OCI-LY1 (cell line): ENCODE data around the gene TESK2.

ENCODE experiments used
- H2AFZ ChIP-seq: fragments of 200-600 bp; sonication (generic), shearing (Covaris generic); 2 replicates; pipeline ENCODE4 v1.6.0; 2014; ENCODE audit warnings: antibody characterized with exemption, mild to moderate bottlenecking, low read length
- H3F3A ChIP-seq: fragments of 200-600 bp; sonication (generic), shearing (Covaris generic); 2 replicates; pipeline ENCODE4 v1.6.0; 2014; ENCODE audit warnings: mild to moderate bottlenecking, antibody characterized with exemption, low read length, moderate library complexity; ENCODE audit not compliant: insufficient read depth
- H3K27ac ChIP-seq: fragments of 200-600 bp; sonication (generic); 2 replicates; pipeline ENCODE4 v1.5.1; 2014; ENCODE audit warnings: low read length, mixed run types, mild to moderate bottlenecking, low read depth; ENCODE audit not compliant: poor library complexity, severe bottlenecking
- H3K27me3 ChIP-seq: fragments of 200-600 bp; sonication (generic); 2 replicates; pipeline ENCODE4 v1.6.0; 2014; ENCODE audit warnings: antibody characterized with exemption, mild to moderate bottlenecking, low read length, moderate library complexity; ENCODE audit not compliant: insufficient read depth
- H3K36me3 ChIP-seq: fragments of 200-600 bp; sonication (generic); 2 replicates; pipeline ENCODE4 v1.6.1; 2014; ENCODE audit warnings: mild to moderate bottlenecking, antibody characterized with exemption, low read length, moderate library complexity, mixed read lengths; ENCODE audit not compliant: insufficient read depth
- H3K4me1 ChIP-seq: fragments of 200-600 bp; sonication (generic); 2 replicates; pipeline ENCODE4 v1.5.1; 2014; ENCODE audit warnings: mild to moderate bottlenecking, low read length, moderate library complexity; ENCODE audit not compliant: insufficient read depth, severe bottlenecking
- H3K4me2 ChIP-seq: fragments of 200-600 bp; sonication (generic), shearing (Covaris generic); 2 replicates; pipeline ENCODE4 v1.6.1; 2014; ENCODE audit warnings: low read length
- H3K4me3 ChIP-seq: fragments of 200-600 bp; sonication (generic); 2 replicates; pipeline ENCODE4 v1.5.1; 2014; ENCODE audit warnings: low read length, low read depth, mild to moderate bottlenecking, mixed read lengths; ENCODE audit not compliant: poor library complexity, severe bottlenecking
- H3K79me2 ChIP-seq: fragments of 200-600 bp; shearing (Covaris generic); 2 replicates; pipeline ENCODE4 v1.6.1; 2016; ENCODE audit warnings: mixed run types, low read length, mixed read lengths; ENCODE audit not compliant: insufficient read depth
- H3K9ac ChIP-seq: fragments of 200-600 bp; sonication (generic), shearing (Covaris generic); 2 replicates; pipeline ENCODE4 v1.6.1; 2014; ENCODE audit warnings: mild to moderate bottlenecking, low read length, mixed read lengths
- H3K9me2 ChIP-seq: fragments of 200-600 bp; sonication (generic), shearing (Covaris generic); 2 replicates; pipeline ENCODE4 v1.6.1; 2014; ENCODE audit warnings: low read depth, mild to moderate bottlenecking, low read length, mixed read lengths
- H3K9me3 ChIP-seq: fragments of 200-600 bp; shearing (Covaris generic); 2 replicates; pipeline ENCODE4 v1.6.1; 2014; ENCODE audit warnings: low read length, mixed read lengths
- H4K20me1 ChIP-seq: fragments of 200-600 bp; sonication (generic), shearing (Covaris generic); 2 replicates; pipeline ENCODE4 v1.6.0; 2016; ENCODE audit warnings: mild to moderate bottlenecking, low read length; ENCODE audit not compliant: insufficient read depth
- CTCF ChIP-seq: fragments of 200-600 bp; sonication (generic), shearing (Covaris generic); IDR thresholded peaks from 2 replicates; pipeline ENCODE4 v1.5.1; 2017; ENCODE audit warnings: mild to moderate bottlenecking, antibody characterized with exemption, low read length, moderate library complexity, mixed read lengths
- EZH2 ChIP-seq: fragments of 200-600 bp; sonication (generic), shearing (Covaris generic); IDR thresholded peaks from 2 replicates; pipeline ENCODE4 v1.8.0; 2017; ENCODE audit warnings: borderline replicate concordance, mixed run types, mild to moderate bottlenecking, antibody characterized with exemption, low read length, moderate library complexity, mixed read lengths

The TESK2 gene

GRCh38 chr1:45325851-45326506, 165.0 kb downstream of the TESK2 start:
- Histone ChIP-seq H4K20me1 (no peaks in the 10 kb centered on the region), H3K27ac (no peak overlapping the region), H3K4me1 (peaks cover 26% of the 10 kb centered on the region), H2AFZ (no peak overlapping the region), H3K4me2 (peak overlapping the region; percentile 80), H3K4me3 (peak overlapping the region; percentile 66), H3K36me3 (peaks cover 17% of the 10 kb centered on the region; the same call in 1 of the 2 replicates), H3K27me3 (no peaks in the 10 kb centered on the region), H3K9me3 (no peaks in the 10 kb centered on the region), H3K79me2 (no peaks in the 10 kb centered on the region), H3K9ac (peak overlapping the region; percentile 69; the same call in 1 of the 2 replicates), H3F3A (no peaks in the 10 kb centered on the region), H3K9me2 (no peaks in the 10 kb centered on the region)
- TF ChIP-seq EZH2 (no peak), CTCF (no peak)

- H3K9me2 ChIP-seq: no peaks in the 10 kb centered on the region
- H3K4me2 ChIP-seq: no peak overlapping the region
- H2AFZ ChIP-seq: no peak overlapping the region
- H3K36me3 ChIP-seq: no peaks in the 10 kb centered on the region
- TF ChIP-seq EZH2 (no peak), CTCF (no peak)
- no peaks in the 10 kb centered on the region for H3K79me2 ChIP-seq
- H4K20me1 ChIP-seq: no peaks in the 10 kb centered on the region
- no peaks in the 10 kb centered on the region for H3F3A ChIP-seq
- peaks cover 17% of the 10 kb centered on the region for H3K4me1 ChIP-seq
- H3K27me3 ChIP-seq: no peaks in the 10 kb centered on the region
- H3K9me3 ChIP-seq: no peaks in the 10 kb centered on the region
- no peak overlapping the region for H3K27ac ChIP-seq
- no peak overlapping the region for H3K4me3 ChIP-seq
- no peak overlapping the region for H3K9ac ChIP-seq
These were observed 168.4 kb downstream of the TESK2 start for GRCh38 chr1:45322486-45323040.

- peaks cover 8% of the 10 kb centered on the region for H3K4me1 ChIP-seq
- TF ChIP-seq EZH2 (no peak), CTCF (no peak)
- no peaks in the 10 kb centered on the region for H3K9me3 ChIP-seq
- H3F3A ChIP-seq: no peaks in the 10 kb centered on the region
- H3K9me2 ChIP-seq: no peaks in the 10 kb centered on the region
- no peak overlapping the region for H3K27ac ChIP-seq
- peak overlapping the region; percentile 12 for H3K4me3 ChIP-seq
- H2AFZ ChIP-seq: peak overlapping the region; percentile 10; the same call in 1 of the 2 replicates
- peak overlapping the region; percentile 40 for H3K4me2 ChIP-seq
- no peaks in the 10 kb centered on the region for H3K27me3 ChIP-seq
- no peak overlapping the region for H3K9ac ChIP-seq
- no peaks in the 10 kb centered on the region for H4K20me1 ChIP-seq
- H3K79me2 ChIP-seq: no peaks in the 10 kb centered on the region
- no peaks in the 10 kb centered on the region; the same call in 1 of the 2 replicates for H3K36me3 ChIP-seq
These were observed 169.5 kb downstream of the TESK2 start for GRCh38 chr1:45321444-45321843.
